ENCODE data around the gene UBA52. TPM values are rescaled to one million over a fixed set of nuclear protein-coding genes. Genes with fewer than 3 reads are reported as not detected.

UBA52 gene
- total and polyA plus RNA-seq, 2 of the 8 experiments (the other 6 are each of a cell fraction or from before 2014, with no cell fraction given), result 1,340 to 5,409 TPM

- no peaks in the 10 kb centered on the region for H3K79me2 ChIP-seq (ENCODE audit: control insufficient read depth in 1 of 2, insufficient read depth in 2 of 2, low read length in 2 of 2)
- H3K4me3 ChIP-seq (ENCODE audit: extremely low read depth in 1 of 4, insufficient read depth in 2 of 4, low read depth in 3 of 4, low read length in 4 of 4), result peak overlapping the region; percentile 30 to 75 (median 44); a peak in 7 of 8 replicates
- no peak overlapping the region for H3K14ac ChIP-seq (ENCODE audit: insufficient read length)
- H2AFZ ChIP-seq (ENCODE audit: low read length), result no peak overlapping the region
- peak overlapping the region; percentile 72; the same call in 1 of the 2 replicates for H2BK20ac ChIP-seq (ENCODE audit: low read length)
- H2BK12ac ChIP-seq (ENCODE audit: low read depth, low read length), result peak overlapping the region; percentile 80; the same call in 1 of the 2 replicates
- H3K56ac ChIP-seq (replicated peaks; ENCODE audit: insufficient read length, low read depth, low read length), result no peak overlapping the region
- no peaks in the 10 kb centered on the region for H3K79me1 ChIP-seq (ENCODE audit: low read depth, low read length)
- FAIRE-seq (no peak), DNase-seq (ENCODE audit: low read depth in 1 of 2, low spot score in 2 of 2) (peak in 1 of 2 experiments; percentile 66)
- H3K23me2 ChIP-seq (ENCODE audit: low read depth, low read length), result peaks cover 23% of the 10 kb centered on the region
- peaks cover 76 to 93% (median 88%) of the 10 kb centered on the region in 4 experiments for H3K27me3 ChIP-seq (replicated peaks in 1 of 4; ENCODE audit: control insufficient read depth in 3 of 4, extremely low read depth in 1 of 4, insufficient read depth in 3 of 4, low read length in 3 of 4)
- peak overlapping the region; percentile 90 for H3K4ac ChIP-seq (replicated peaks; ENCODE audit: insufficient read length, low read depth, low read length)
- no peak overlapping the region for H3K23ac ChIP-seq (ENCODE audit: insufficient read length)
- no peak overlapping the region for H4K5ac ChIP-seq (ENCODE audit: insufficient read length, low read depth, low read length)
- peak overlapping the region; percentile 80 to 95 for H3K4me2 ChIP-seq (ENCODE audit: insufficient read depth in 1 of 2, low read depth in 2 of 2, low read length in 2 of 2)
- H2BK120ac ChIP-seq (replicated peaks; ENCODE audit: low read depth, low read length), result peak overlapping the region; percentile 86
- WGBS, 2 experiments (ENCODE audit: extremely low coverage in 1 of 2, insufficient coverage in 1 of 2, insufficient read length in 1 of 2, insufficient replicate concordance in 2 of 2, low coverage in 1 of 2, low lambda C conversion rate in 2 of 2, missing lambda C conversion rate in 1 of 2), result 7% methylated on average over 13 of the region's 45 CpGs; no CpG with 5 or more reads in 1 of the 2 experiments
- H4K20me1 ChIP-seq (replicated peaks in 1 of 2; ENCODE audit: control insufficient read depth in 1 of 2, insufficient read depth in 2 of 2, low read length in 2 of 2), result peaks cover 0 to 13% of the 10 kb centered on the region in 2 experiments
- H2AK5ac ChIP-seq (ENCODE audit: low read depth, low read length), result peak overlapping the region; percentile 77; the same call in 1 of the 2 replicates
- peak overlapping the region; percentile 94; the same call in 1 of the 2 replicates for H2BK5ac ChIP-seq (ENCODE audit: low read depth, low read length)
- H4K8ac ChIP-seq (ENCODE audit: extremely low read depth, insufficient read depth, low read length), result peak overlapping the region; percentile 63; the same call in 1 of the 2 replicates
- H3K18ac ChIP-seq (ENCODE audit: extremely low read depth, low read length), result peak overlapping the region; percentile 86
- CTCF ChIA-PET (ENCODE audit: partially characterized antibody), result interaction anchor here (0.5 to 1.7 kb wide), 4 partner anchors 12 to 61 kb away, joined by 3 to 5 read pairs (median 4); no protein-coding TSS in a partner anchor
- peaks cover 28 to 52% (median 35%) of the 10 kb centered on the region in 4 experiments for H3K4me1 ChIP-seq (replicated peaks in 1 of 4; ENCODE audit: control insufficient read depth in 3 of 4, insufficient read depth in 4 of 4, low read length in 3 of 4)
- peak; percentile 34 for TF ChIP-seq EZH2 (IDR thresholded peaks at IDR 0.05; ENCODE audit: low read depth, low read length, severe bottlenecking)
- TF ChIP-seq RBBP5 (IDR thresholded peaks at IDR 0.05; ENCODE audit: borderline replicate concordance, low read depth, low read length), result no peak
- TF ChIP-seq TAF7 (optimal IDR thresholded peaks at IDR 0.05; ENCODE audit: borderline replicate concordance, low read depth, low read length), result no peak
- TF ChIP-seq TEAD4 (IDR thresholded peaks at IDR 0.05; ENCODE audit: low read depth, low read length), result 0 out of 2 replicates have a peak, but pooled peaks have one; percentile 23
- TF ChIP-seq EGR1 (IDR thresholded peaks at IDR 0.05; ENCODE audit: borderline replicate concordance, low read depth, low read length), result no peak
- TF ChIP-seq MAX (IDR thresholded peaks at IDR 0.05), result no peak
- POLR2A ChIA-PET (ENCODE audit: partially characterized antibody), result interaction anchor here (0.7 to 1.3 kb wide), 5 partner anchors 8 to 65 kb away, joined by 3 to 4 read pairs (median 3); no protein-coding TSS in a partner anchor
- H3K36me3 ChIP-seq (ENCODE audit: control insufficient read depth in 2 of 4, insufficient read depth in 4 of 4, low read length in 3 of 4), result peaks cover 0 to 14% (median 0%) of the 10 kb centered on the region in 4 experiments; a peak in 1 of 8 replicates
- peak overlapping the region; percentile 81 for H2BK15ac ChIP-seq (ENCODE audit: low read length)
- H3K27ac ChIP-seq (ENCODE audit: low read depth, low read length), result no peak overlapping the region
- H4K91ac ChIP-seq (replicated peaks; ENCODE audit: insufficient read length, low read length), result peak overlapping the region; percentile 96
- no peaks in the 10 kb centered on the region for H3K9me3 ChIP-seq (ENCODE audit: insufficient read depth in 2 of 2, low read depth in 1 of 2, low read length in 1 of 2)
- no peak overlapping the region for H3K9ac ChIP-seq (replicated peaks in 1 of 4; ENCODE audit: extremely low read depth in 1 of 4, low read depth in 3 of 4, low read length in 3 of 4)
Measured at GRCh38 chr19:18610556-18611326, 39.1 kb downstream of the UBA52 start.
